Right lobe of liver (tissue), 4 donors: ENCODE results near the gene CLIP4.

ENCODE experiments used
- CTCF ChIP-seq, 4 donors: fragments of 200-600 bp in 3 of 4; fragments of 450-650 bp in 1 of 4; IDR thresholded peaks; one replicate each; pipeline versions ENCODE4 v1.5.1 to v1.8.0; 2016 to 2022; ENCODE audit warnings: antibody characterized with exemption in 4 of 4, mild to moderate bottlenecking in 2 of 4
- POLR2A ChIP-seq: fragments of 450-650 bp; IDR thresholded peaks from one replicate; pipeline ENCODE4 v1.6.1; 2017; ENCODE audit warnings: antibody characterized with exemption, mild to moderate bottlenecking
- donor health status: DM: no; HTN: no; CAD: no.
- donor health status: DM: no; HTN: no; CAD: no.
- donor health status: DM: no; HTN: yes; CAD: no.

GRCh38 chr2:29193681-29194080, 78.5 kb downstream of the CLIP4 start:
- TF ChIP-seq CTCF (IDR thresholded peaks at IDR 0.05) (no peak), POLR2A (no peak)
